Cardiac fibroblast (primary cell): ENCODE data around the gene MBD3L5.
"Not testable (repeated sequence)": the region's sequence is repeated elsewhere in the genome, so short reads cannot be mapped to it uniquely, and the experiment has no call there.

Source experiments
- DNase-seq, 2 donors: peaks; one replicate each; pipeline versions ENCODE4 v3.0.0 to v3.0.0-alpha.2; 2010; ENCODE audit warnings: low read depth in 2 of 2
- H3K4me3 ChIP-seq, 2 donors: replicated peaks in 1 of 2; 1 replicate in 1 of 2; 2 replicates in 1 of 2; pipeline ENCODE4 v1.5.1; 2011; ENCODE audit warnings: low read depth in 2 of 2, low read length in 2 of 2, mild to moderate bottlenecking in 2 of 2, moderate library complexity in 1 of 2
- TF ChIP-seq, protein P1 (sequence below): IDR thresholded peaks from one replicate; pipeline ENCODE4 v1.5.1; 2011; ENCODE audit warnings: low read depth, mild to moderate bottlenecking, low read length, inconsistent platforms

The MBD3L5 gene

GRCh38 chr19:7010722-7011593 lies 19.4 kb upstream of the MBD3L5 start:
- no peak overlapping the region for H3K4me3 ChIP-seq
- DNase-seq = no peak
- TF ChIP-seq, protein P1, sequence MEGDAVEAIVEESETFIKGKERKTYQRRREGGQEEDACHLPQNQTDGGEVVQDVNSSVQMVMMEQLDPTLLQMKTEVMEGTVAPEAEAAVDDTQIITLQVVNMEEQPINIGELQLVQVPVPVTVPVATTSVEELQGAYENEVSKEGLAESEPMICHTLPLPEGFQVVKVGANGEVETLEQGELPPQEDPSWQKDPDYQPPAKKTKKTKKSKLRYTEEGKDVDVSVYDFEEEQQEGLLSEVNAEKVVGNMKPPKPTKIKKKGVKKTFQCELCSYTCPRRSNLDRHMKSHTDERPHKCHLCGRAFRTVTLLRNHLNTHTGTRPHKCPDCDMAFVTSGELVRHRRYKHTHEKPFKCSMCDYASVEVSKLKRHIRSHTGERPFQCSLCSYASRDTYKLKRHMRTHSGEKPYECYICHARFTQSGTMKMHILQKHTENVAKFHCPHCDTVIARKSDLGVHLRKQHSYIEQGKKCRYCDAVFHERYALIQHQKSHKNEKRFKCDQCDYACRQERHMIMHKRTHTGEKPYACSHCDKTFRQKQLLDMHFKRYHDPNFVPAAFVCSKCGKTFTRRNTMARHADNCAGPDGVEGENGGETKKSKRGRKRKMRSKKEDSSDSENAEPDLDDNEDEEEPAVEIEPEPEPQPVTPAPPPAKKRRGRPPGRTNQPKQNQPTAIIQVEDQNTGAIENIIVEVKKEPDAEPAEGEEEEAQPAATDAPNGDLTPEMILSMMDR = no peak

DNA sequence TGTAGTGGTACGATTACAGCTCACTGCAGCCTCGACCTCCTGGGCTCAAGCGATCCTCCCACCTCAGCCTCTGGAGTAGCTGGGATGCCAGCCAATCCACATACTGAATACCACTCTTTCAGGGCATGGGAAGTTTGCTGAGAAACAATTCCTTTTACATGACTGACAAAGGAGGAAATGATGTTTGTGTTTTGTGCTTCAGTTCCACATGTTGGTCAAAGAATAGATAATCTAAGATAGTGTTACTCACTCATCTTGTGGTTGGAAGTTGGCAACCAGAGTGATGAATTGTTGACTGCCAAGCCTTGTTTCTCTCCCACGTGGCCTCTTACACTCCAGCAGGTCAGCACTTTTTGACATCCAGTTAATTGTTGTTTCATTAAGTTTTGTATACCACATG lies 16.7 kb upstream of the MBD3L5 start:
- TF ChIP-seq, protein P1 = no peak
- peak; percentile 7 to 60 for DNase-seq
- H3K4me3 ChIP-seq = no peak overlapping the region

- no peak overlapping the region for H3K4me3 ChIP-seq
- TF ChIP-seq, protein P1 = no peak
- DNase-seq = no peak
Measured at GRCh38 chr19:7018828-7019227, 11.6 kb upstream of the MBD3L5 start.

DNA sequence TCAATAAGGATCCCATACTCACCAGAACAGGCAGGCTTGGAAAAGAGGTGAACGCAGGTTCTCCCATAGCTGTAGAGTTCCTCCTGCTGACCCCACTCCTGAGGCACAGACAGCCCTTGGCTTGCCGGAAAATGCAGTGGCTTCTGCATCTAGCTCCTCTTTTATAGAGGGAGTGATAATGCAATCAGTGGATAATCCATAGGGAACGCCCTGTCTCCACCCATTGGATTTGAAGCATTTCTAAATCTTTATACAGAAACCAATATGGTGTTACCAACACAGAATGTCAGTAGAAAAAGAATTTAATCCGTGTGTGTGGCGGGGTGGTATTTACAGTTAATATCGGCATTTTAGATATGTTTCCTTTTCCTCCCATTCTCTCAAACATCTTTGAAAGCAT lies 9.0 kb upstream of the MBD3L5 start, which contains the start of gene MBD3L2B:
Gene MBD3L2B (minus strand): TSS at position 101 of the 400 bp plus-strand sequence. CDS start 34 bp downstream, at position 67.
- DNase-seq, H3K4me3 ChIP-seq: not testable (repeated sequence)

GRCh38 chr19:7028790-7029189 lies 1.6 kb upstream of the MBD3L5 start:
- not testable (repeated sequence) for H3K4me3 ChIP-seq, DNase-seq

GRCh38 chr19:7040079-7040478 lies 9.7 kb downstream of the MBD3L5 start, which contains the start of gene MBD3L4:
MBD3L4 (minus strand) TSS chr19:7040179; CDS start chr19:7040144, 35 bp downstream.
- not testable (repeated sequence) for DNase-seq

DNA sequence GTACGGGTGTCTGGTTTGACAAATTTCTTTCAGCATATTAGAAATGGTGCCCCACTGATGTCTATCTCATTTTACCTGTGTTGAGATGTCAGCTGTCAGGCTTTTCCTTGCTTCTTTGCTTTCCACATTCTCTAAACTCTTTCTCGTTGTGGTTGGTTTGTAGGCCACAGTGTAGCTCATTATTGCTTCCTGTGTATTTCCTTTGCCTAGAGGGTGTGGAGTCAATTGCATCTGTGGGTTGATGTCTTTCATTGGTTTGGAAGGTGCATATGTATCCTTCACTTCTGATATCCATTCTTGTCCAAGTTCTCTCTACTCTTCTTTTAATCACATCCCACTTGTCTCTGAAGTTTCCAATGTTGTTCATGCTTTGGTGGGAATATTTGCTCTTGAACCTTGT lies 11.2 kb downstream of the MBD3L5 start:
- not testable (repeated sequence) for H3K4me3 ChIP-seq, DNase-seq

More at GRCh38 chr19:7040079-7040478, 9.7 kb downstream of the MBD3L5 start, which contains the start of gene MBD3L4:
- not testable (repeated sequence) for H3K4me3 ChIP-seq

GRCh38 chr19:7049021-7049420 lies 18.6 kb downstream of the MBD3L5 start, which contains the start of gene MBD3L2:
MBD3L2 (plus strand) TSS chr19:7049321; CDS start chr19:7049374, 53 bp downstream.
- DNase-seq, H3K4me3 ChIP-seq: not testable (repeated sequence)

- not testable (repeated sequence) for H3K4me3 ChIP-seq, DNase-seq
Measured at GRCh38 chr19:7051421-7051820, 21.0 kb downstream of the MBD3L5 start.

- not testable (repeated sequence) for H3K4me3 ChIP-seq, DNase-seq
Measured at GRCh38 chr19:7052896-7053295, 22.5 kb downstream of the MBD3L5 start.

- H3K4me3 ChIP-seq, DNase-seq: not testable (repeated sequence)
Measured at GRCh38 chr19:7054635-7055368, 24.4 kb downstream of the MBD3L5 start.

DNA sequence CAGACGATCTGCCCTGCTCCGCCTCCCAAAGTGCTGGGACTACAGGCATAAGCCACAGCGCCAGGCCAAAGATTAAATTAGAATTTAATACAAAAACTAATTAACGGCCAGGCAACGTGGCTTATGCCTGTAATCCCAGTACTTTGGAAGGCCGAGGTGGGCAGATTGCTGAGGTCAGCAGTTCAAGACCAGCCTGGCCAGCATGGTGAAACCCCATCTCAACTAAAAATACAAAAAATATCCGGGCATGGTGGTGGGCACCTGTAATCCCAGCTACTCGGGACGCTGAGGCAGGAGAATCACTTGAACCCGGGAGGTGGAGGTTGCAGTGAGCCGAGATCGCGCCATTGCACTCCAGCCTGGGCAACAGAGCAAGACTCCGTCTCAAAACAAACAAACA lies 25.3 kb downstream of the MBD3L5 start:
- not testable (repeated sequence) for DNase-seq, H3K4me3 ChIP-seq

GRCh38 chr19:7056371-7056770 lies 26.0 kb downstream of the MBD3L5 start:
- not testable (repeated sequence) for DNase-seq, H3K4me3 ChIP-seq

DNA sequence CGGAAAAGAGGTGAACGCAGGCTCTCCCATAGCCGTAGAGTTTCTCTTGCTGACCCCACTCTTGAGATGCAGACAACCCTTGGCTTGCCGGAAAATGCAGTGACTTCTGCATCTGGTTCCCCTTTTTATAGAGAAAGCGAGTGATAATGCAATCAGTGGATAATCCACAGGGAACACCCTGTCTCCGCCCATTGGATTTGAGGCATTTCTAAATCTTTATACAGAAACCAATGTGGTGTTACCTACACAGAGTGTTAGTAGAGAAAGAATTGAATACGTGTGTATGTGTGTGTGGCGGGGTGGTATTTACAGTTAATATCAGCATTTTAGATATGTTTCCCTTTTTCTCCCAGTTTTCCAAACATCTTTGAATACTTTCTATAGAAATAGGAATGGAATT lies 28.2 kb downstream of the MBD3L5 start, which contains the start of gene MBD3L3:
Gene MBD3L3 (minus strand): TSS at position 101 of the 400 bp plus-strand sequence. CDS start 71 bp downstream, at position 30.
- DNase-seq, H3K4me3 ChIP-seq: not testable (repeated sequence)
